Measurements from ENCODE around the gene GNE. TPM values are rescaled to one million over a fixed set of nuclear protein-coding genes. Genes with fewer than 3 reads are reported as not detected.
"Not testable (repeated sequence)": the region's sequence is repeated elsewhere in the genome, so short reads cannot be mapped to it uniquely, and the experiment has no call there.

Gene GNE
- total and polyA plus RNA-seq, 2 of the 13 experiments (the other 11 are each of a cell fraction or from before 2014, with no cell fraction given): 16.1 to 24.1 TPM

DNA sequence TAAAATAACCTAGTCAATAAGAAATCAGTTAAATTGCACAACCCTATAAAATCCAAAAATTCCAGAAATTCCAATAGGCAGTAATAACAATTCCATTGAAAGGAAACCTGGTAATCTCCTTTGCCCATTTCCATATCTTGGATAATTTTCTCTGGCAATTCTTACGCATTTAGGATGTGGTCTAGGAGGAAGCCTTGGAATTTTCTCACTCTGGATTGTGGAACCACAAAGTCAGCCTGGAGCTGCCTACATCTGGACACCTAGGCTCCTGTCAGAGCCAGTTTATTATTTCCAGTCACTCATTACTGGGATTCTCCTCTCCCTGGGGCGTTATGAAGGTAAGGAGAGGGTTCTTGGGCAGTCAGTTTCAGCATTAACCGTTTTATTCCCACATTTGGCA is 40.3 kb upstream of the GNE start (continued):
- TF ChIP-seq, protein P1, sequence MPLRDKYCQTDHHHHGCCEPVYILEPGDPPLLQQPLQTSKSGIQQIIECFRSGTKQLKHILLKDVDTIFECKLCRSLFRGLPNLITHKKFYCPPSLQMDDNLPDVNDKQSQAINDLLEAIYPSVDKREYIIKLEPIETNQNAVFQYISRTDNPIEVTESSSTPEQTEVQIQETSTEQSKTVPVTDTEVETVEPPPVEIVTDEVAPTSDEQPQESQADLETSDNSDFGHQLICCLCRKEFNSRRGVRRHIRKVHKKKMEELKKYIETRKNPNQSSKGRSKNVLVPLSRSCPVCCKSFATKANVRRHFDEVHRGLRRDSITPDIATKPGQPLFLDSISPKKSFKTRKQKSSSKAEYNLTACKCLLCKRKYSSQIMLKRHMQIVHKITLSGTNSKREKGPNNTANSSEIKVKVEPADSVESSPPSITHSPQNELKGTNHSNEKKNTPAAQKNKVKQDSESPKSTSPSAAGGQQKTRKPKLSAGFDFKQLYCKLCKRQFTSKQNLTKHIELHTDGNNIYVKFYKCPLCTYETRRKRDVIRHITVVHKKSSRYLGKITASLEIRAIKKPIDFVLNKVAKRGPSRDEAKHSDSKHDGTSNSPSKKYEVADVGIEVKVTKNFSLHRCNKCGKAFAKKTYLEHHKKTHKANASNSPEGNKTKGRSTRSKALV (CRISPR knock-in tag; IDR thresholded peaks at IDR 0.05): no peak

GRCh38 chr9:36297798-36298197 is 39.5 kb upstream of the GNE start:
- H3K27ac ChIP-seq (ENCODE audit: extremely low read length, insufficient read depth, low read length): no peak overlapping the region
- 19% methylated on average over 2 of the region's 2 CpGs for WGBS (ENCODE audit: low lambda C conversion rate)
- H3K27me3 ChIP-seq (ENCODE audit: control insufficient read depth in 1 of 2, insufficient read depth in 2 of 2, low read length in 2 of 2): no peaks in the 10 kb centered on the region
- no peak overlapping the region for H3K9ac ChIP-seq (ENCODE audit: insufficient read depth, low read depth, low read length)
- H4K20me1 ChIP-seq (ENCODE audit: insufficient read depth, low read length): no peaks in the 10 kb centered on the region
- DNase-seq (ENCODE audit: low spot score): no peak
- no peaks in the 10 kb centered on the region for H3K36me3 ChIP-seq (replicated peaks in 1 of 2; ENCODE audit: control insufficient read depth in 1 of 2, insufficient read depth in 2 of 2, low read length in 2 of 2)
- ATAC-seq: no peak
- H3K4me1 ChIP-seq (ENCODE audit: insufficient read depth, low read length): peaks cover 14% of the 10 kb centered on the region
- no TSS peak for BruUV-seq (replicated peaks)
- no peak overlapping the region for H3K4me3 ChIP-seq (replicated peaks in 1 of 3; ENCODE audit: insufficient read depth in 1 of 3, low read depth in 2 of 3, low read length in 3 of 3)
- intact Hi-C loops (cut with micrococcal nuclease; ENCODE audit: unreplicated experiment): no loop called here
- TF ChIP-seq ZNF572 (CRISPR knock-in tag; IDR thresholded peaks at IDR 0.05) (no peak), REPIN1 (CRISPR knock-in tag; IDR thresholded peaks at IDR 0.05; ENCODE audit: borderline replicate concordance, low read depth) (no peak), SMAD1 (CRISPR knock-in tag; IDR thresholded peaks at IDR 0.05; ENCODE audit: borderline replicate concordance, low read depth) (no peak), ATF7 (IDR thresholded peaks at IDR 0.05) (no peak), ATF7 (CRISPR knock-in tag; IDR thresholded peaks at IDR 0.05) (no peak), ZNF678 (CRISPR knock-in tag; IDR thresholded peaks at IDR 0.05) (no peak), ZFAT (CRISPR knock-in tag; conservative IDR thresholded peaks at IDR 0.05) (no peak)
- TF ChIP-seq, protein P2, sequence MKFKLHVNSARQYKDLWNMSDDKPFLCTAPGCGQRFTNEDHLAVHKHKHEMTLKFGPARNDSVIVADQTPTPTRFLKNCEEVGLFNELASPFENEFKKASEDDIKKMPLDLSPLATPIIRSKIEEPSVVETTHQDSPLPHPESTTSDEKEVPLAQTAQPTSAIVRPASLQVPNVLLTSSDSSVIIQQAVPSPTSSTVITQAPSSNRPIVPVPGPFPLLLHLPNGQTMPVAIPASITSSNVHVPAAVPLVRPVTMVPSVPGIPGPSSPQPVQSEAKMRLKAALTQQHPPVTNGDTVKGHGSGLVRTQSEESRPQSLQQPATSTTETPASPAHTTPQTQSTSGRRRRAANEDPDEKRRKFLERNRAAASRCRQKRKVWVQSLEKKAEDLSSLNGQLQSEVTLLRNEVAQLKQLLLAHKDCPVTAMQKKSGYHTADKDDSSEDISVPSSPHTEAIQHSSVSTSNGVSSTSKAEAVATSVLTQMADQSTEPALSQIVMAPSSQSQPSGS (CRISPR knock-in tag; IDR thresholded peaks at IDR 0.05): no peak
- TF ChIP-seq, protein P3, sequence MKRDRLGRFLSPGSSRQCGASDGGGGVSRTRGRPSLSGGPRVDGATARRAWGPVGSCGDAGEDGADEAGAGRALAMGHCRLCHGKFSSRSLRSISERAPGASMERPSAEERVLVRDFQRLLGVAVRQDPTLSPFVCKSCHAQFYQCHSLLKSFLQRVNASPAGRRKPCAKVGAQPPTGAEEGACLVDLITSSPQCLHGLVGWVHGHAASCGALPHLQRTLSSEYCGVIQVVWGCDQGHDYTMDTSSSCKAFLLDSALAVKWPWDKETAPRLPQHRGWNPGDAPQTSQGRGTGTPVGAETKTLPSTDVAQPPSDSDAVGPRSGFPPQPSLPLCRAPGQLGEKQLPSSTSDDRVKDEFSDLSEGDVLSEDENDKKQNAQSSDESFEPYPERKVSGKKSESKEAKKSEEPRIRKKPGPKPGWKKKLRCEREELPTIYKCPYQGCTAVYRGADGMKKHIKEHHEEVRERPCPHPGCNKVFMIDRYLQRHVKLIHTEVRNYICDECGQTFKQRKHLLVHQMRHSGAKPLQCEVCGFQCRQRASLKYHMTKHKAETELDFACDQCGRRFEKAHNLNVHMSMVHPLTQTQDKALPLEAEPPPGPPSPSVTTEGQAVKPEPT (CRISPR knock-in tag; IDR thresholded peaks at IDR 0.05; ENCODE audit: low read depth): no peak
- TF ChIP-seq, protein P4, sequence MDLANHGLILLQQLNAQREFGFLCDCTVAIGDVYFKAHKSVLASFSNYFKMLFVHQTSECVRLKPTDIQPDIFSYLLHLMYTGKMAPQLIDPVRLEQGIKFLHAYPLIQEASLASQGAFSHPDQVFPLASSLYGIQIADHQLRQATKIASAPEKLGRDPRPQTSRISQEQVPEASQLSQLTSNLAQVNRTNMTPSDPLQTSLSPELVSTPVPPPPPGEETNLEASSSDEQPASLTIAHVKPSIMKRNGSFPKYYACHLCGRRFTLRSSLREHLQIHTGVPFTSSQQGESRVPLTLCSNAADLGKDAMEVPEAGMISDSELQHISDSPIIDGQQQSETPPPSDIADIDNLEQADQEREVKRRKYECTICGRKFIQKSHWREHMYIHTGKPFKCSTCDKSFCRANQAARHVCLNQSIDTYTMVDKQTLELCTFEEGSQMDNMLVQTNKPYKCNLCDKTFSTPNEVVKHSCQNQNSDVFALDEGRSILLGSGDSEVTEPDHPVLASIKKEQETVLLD (CRISPR knock-in tag; IDR thresholded peaks at IDR 0.05; ENCODE audit: low read depth): no peak
- ChIA-PET CTCF (ENCODE audit: low intra/inter-chr PET ratio, low total read pairs) (no interaction called here), POLR2A (no interaction called here)
- in situ Hi-C loops (cut with HindIII; ENCODE audit: extremely low pct_ligation_motif_present, low pct_unique_long_range_greater_than_20kb): no loop called here
- H2AFZ ChIP-seq (ENCODE audit: low read length): no peak overlapping the region
- H3K9me3 ChIP-seq (ENCODE audit: low read length): no peaks in the 10 kb centered on the region
- FAIRE-seq: no peak
- no peaks in the 10 kb centered on the region for H3K79me2 ChIP-seq (ENCODE audit: insufficient read depth, low read length)
- H3K4me2 ChIP-seq (ENCODE audit: low read depth, low read length): no peak overlapping the region

GRCh38 chr9:36294996-36295395 is 36.7 kb upstream of the GNE start:
- DNase-seq (ENCODE audit: low spot score): not testable (repeated sequence)

More at GRCh38 chr9:36294996-36295395, 36.7 kb upstream of the GNE start:
- in situ Hi-C loops (cut with HindIII; ENCODE audit: extremely low pct_ligation_motif_present, low pct_unique_long_range_greater_than_20kb); H3K36me3 ChIP-seq (replicated peaks in 1 of 2; ENCODE audit: control insufficient read depth in 1 of 2, insufficient read depth in 2 of 2, low read length in 2 of 2); H3K9me3 ChIP-seq (ENCODE audit: low read length); H3K27ac ChIP-seq (ENCODE audit: extremely low read length, insufficient read depth, low read length); H2AFZ ChIP-seq (ENCODE audit: low read length); H3K27me3 ChIP-seq (ENCODE audit: control insufficient read depth in 1 of 2, insufficient read depth in 2 of 2, low read length in 2 of 2); H3K4me3 ChIP-seq (replicated peaks in 1 of 3; ENCODE audit: insufficient read depth in 1 of 3, low read depth in 2 of 3, low read length in 3 of 3); H3K9ac ChIP-seq (ENCODE audit: insufficient read depth, low read depth, low read length); ATAC-seq; H4K20me1 ChIP-seq (ENCODE audit: insufficient read depth, low read length); H3K4me2 ChIP-seq (ENCODE audit: low read depth, low read length); CTCF ChIA-PET (ENCODE audit: low intra/inter-chr PET ratio, low total read pairs); intact Hi-C loops (cut with micrococcal nuclease; ENCODE audit: unreplicated experiment); BruUV-seq (replicated peaks); H3K79me2 ChIP-seq (ENCODE audit: insufficient read depth, low read length); FAIRE-seq: not testable (repeated sequence)
- POLR2A ChIA-PET: interaction anchor here (1.8 kb wide), 1 partner anchor 37 kb away, joined by 4 read pairs; the partner anchor contains the start of gene GNE
- peaks cover 14% of the 10 kb centered on the region for H3K4me1 ChIP-seq (ENCODE audit: insufficient read depth, low read length)
- WGBS (ENCODE audit: low lambda C conversion rate): 45% methylated on average over 3 of the region's 3 CpGs
